K562 (cell line): ENCODE measurements around the gene NEMP2. TPM values are rescaled to one million over a fixed set of nuclear protein-coding genes. Genes with fewer than 3 reads are reported as not detected.

ENCODE experiments used
- ATAC-seq: fragments of 200-7000 bp; cut with Tn5 transposase; 3 replicates; pipeline ENCODE4 v1.9.1; 2020; ENCODE audit warnings: moderate library complexity
- BruUV-seq: library from RNA; stranded (reverse); fragments of 400-500 nt; replicated peaks from 2 replicates; lab custom pipeline; 2021; lab: Mats Ljungman, UMichigan
- CTCF ChIA-PET: fragments of 300-600 bp; formaldehyde crosslinking; extraction: SDS; loops from one replicate; lab custom pipeline; 2021; ENCODE audit warnings: low intra/inter-chr PET ratio; lab: Yijun Ruan, JAX
- POLR2A ChIA-PET: fragments of 300-600, 350-650 bp; sonication (Branson Sonifier 250); formaldehyde crosslinking; extraction: SDS; loops from one replicate; lab custom pipeline; 2021; ENCODE audit warnings: antibody characterized with exemption, inconsistent platforms; lab: Yijun Ruan, JAX
- DNase-seq, 4 experiments: peaks; one replicate each; pipeline versions ENCODE4 v3.0.0 to v3.0.0-alpha.2; 2011 to 2018; ENCODE audit warnings: low spot score in 3 of 4, mixed read lengths in 3 of 4; ENCODE audit errors: extremely low read depth in 1 of 4
- FAIRE-seq: peaks from 2 replicates; lab custom pipeline; 2011; peaks lifted over from hg19 to GRCh38; lab: Jason Lieb, UNC
- H2AFZ ChIP-seq: 2 replicates; pipeline ENCODE4 v1.6.0; 2011; ENCODE audit warnings: low read depth, low read length, control low read depth, inconsistent platforms
- H3K27ac ChIP-seq: fragments of 200-600 bp; 3 replicates; pipeline ENCODE4 v1.8.0; 2011; ENCODE audit warnings: low read depth, mild to moderate bottlenecking, control low read depth, inconsistent platforms, low read length, moderate library complexity, mixed read lengths; ENCODE audit errors: extremely low read depth
- H3K27me3 ChIP-seq, 2 experiments: fragments of 300-600 bp in 1 of 2; 2 replicates in 1 of 2; 3 replicates in 1 of 2; pipeline versions ENCODE4 v1.6.0 to v1.8.0; 2011; ENCODE audit warnings: inconsistent platforms in 2 of 2, low read length in 2 of 2, mild to moderate bottlenecking in 1 of 2, mixed read lengths in 1 of 2, moderate library complexity in 1 of 2; ENCODE audit not compliant: control insufficient read depth in 2 of 2, insufficient read depth in 2 of 2
- H3K36me3 ChIP-seq: fragments of 300-600 bp; 3 replicates; pipeline ENCODE4 v1.8.0; 2011; ENCODE audit warnings: mild to moderate bottlenecking, low read length, inconsistent platforms; ENCODE audit not compliant: control insufficient read depth, insufficient read depth
- H3K4me1 ChIP-seq, 2 experiments: fragments of 200-600 bp in 1 of 2; replicated peaks in 1 of 2; 2 replicates in 1 of 2; 3 replicates in 1 of 2; pipeline versions ENCODE4 v1.5.1 to v1.8.0; 2011; ENCODE audit warnings: inconsistent platforms in 2 of 2, low read length in 2 of 2, mild to moderate bottlenecking in 1 of 2, mixed read lengths in 1 of 2, moderate library complexity in 1 of 2; ENCODE audit not compliant: control insufficient read depth in 2 of 2, insufficient read depth in 2 of 2
- H3K4me2 ChIP-seq: 2 replicates; pipeline ENCODE4 v1.6.1; 2011; ENCODE audit warnings: low read length, control low read depth, inconsistent platforms, mixed read lengths; ENCODE audit not compliant: insufficient read depth
- H3K4me3 ChIP-seq: fragments of 200-600 bp; sonication (generic), shearing (Covaris generic); 2 replicates; pipeline ENCODE4 v1.5.1; 2016; ENCODE audit warnings: control low read depth, inconsistent platforms
- H3K79me2 ChIP-seq: fragments of 200-600 bp; 3 replicates; pipeline ENCODE4 v1.8.0; 2011; ENCODE audit warnings: low read length, inconsistent platforms; ENCODE audit not compliant: control insufficient read depth, insufficient read depth
- H3K9ac ChIP-seq, 2 experiments: 2 replicates each; pipeline versions ENCODE4 v1.6.0 to v1.6.1; 2011; ENCODE audit warnings: low read depth in 2 of 2, low read length in 2 of 2, control low read depth in 1 of 2, inconsistent platforms in 1 of 2, mild to moderate bottlenecking in 1 of 2, mixed read lengths in 1 of 2; ENCODE audit not compliant: insufficient read depth in 1 of 2
- H3K9me1 ChIP-seq: one replicate; pipeline ENCODE4 v1.6.0; 2011; ENCODE audit warnings: inconsistent platforms, mild to moderate bottlenecking, low read length, moderate library complexity; ENCODE audit not compliant: control insufficient read depth, insufficient read depth
- H3K9me3 ChIP-seq: replicated peaks from 2 replicates; pipeline ENCODE4 v1.5.1; 2011; ENCODE audit warnings: low read depth, low read length, inconsistent platforms; ENCODE audit not compliant: control insufficient read depth, insufficient read depth
- H4K20me1 ChIP-seq: replicated peaks from 2 replicates; pipeline ENCODE4 v1.6.1; 2011; ENCODE audit warnings: low read length, inconsistent platforms, mixed read lengths; ENCODE audit not compliant: control insufficient read depth, insufficient read depth
- ATF4 ChIP-seq: fragments of 450-650 bp; formaldehyde crosslinking; IDR thresholded peaks from 2 replicates; pipeline ENCODE4 v1.4.0; 2022; ENCODE audit warnings: mild to moderate bottlenecking, moderate library complexity
- CBFA2T3 ChIP-seq: fragments of 450-650 bp; IDR thresholded peaks from 2 replicates; pipeline ENCODE4 v1.6.1; 2017
- ERF ChIP-seq: fragments of 450-650 bp; formaldehyde crosslinking; IDR thresholded peaks from 2 replicates; pipeline ENCODE4 v1.4.0; 2020; ENCODE audit warnings: mild to moderate bottlenecking, mixed read lengths
- FOXA1 ChIP-seq: fragments of 450-650 bp; IDR thresholded peaks from 2 replicates; pipeline ENCODE4 v1.6.1; 2016; ENCODE audit warnings: mild to moderate bottlenecking, borderline replicate concordance
- ILF3 ChIP-seq: fragments of 450-650 bp; IDR thresholded peaks from 2 replicates; pipeline ENCODE4 v1.6.1; 2018; ENCODE audit warnings: antibody characterized with exemption, mild to moderate bottlenecking, moderate library complexity, borderline replicate concordance
- KHSRP ChIP-seq: fragments of 450-650 bp; IDR thresholded peaks from 2 replicates; pipeline ENCODE4 v1.6.1; 2017
- MEF2A ChIP-seq: IDR thresholded peaks from 2 replicates; pipeline ENCODE4 v1.6.1; 2011; ENCODE audit warnings: low read depth, mild to moderate bottlenecking, low read length, moderate library complexity; ENCODE audit not compliant: control insufficient read depth
- PHB ChIP-seq: fragments of 250-450 bp; sonication (Bioruptor Pico); IDR thresholded peaks from 2 replicates; pipeline ENCODE4 v1.5.0; 2021
- POLR2AphosphoS2 ChIP-seq: IDR thresholded peaks from 2 replicates; pipeline ENCODE4 v1.6.1; 2012; ENCODE audit warnings: low read length, improper control_type of control experiment
- RBM34 ChIP-seq: fragments of 200-400 bp; formaldehyde crosslinking; IDR thresholded peaks from 2 replicates; pipeline ENCODE4 v1.6.1; 2018; ENCODE audit warnings: low read length, borderline replicate concordance; ENCODE audit not compliant: insufficient read depth
- SRSF3 ChIP-seq: fragments of 200-400 bp; formaldehyde crosslinking; IDR thresholded peaks from 2 replicates; pipeline ENCODE4 v1.6.1; 2016; ENCODE audit warnings: mild to moderate bottlenecking, low read length, moderate library complexity; ENCODE audit not compliant: insufficient read depth
- THRB ChIP-seq: fragments of 450-650 bp; formaldehyde crosslinking; conservative IDR thresholded peaks from 2 replicates; pipeline ENCODE4 v1.4.0; 2022; ENCODE audit warnings: mild to moderate bottlenecking, missing genetic modification characterization
- USF2 ChIP-seq: sonication (generic); formaldehyde crosslinking; IDR thresholded peaks from 2 replicates; pipeline ENCODE4 v1.5.0; 2020; ENCODE audit warnings: missing genetic modification reagents
- ZNF184 ChIP-seq: sonication (generic); formaldehyde crosslinking; IDR thresholded peaks from 2 replicates; pipeline ENCODE4 v1.5.0; 2020; ENCODE audit warnings: missing genetic modification reagents
- WGBS: fragments of 100-300 bp; shearing (Covaris generic); methylation state at CpG from one replicate; pipeline ENCODE4 v1.1.6; 2016; ENCODE audit warnings: low coverage, mixed read lengths; ENCODE audit not compliant: insufficient coverage; ENCODE audit errors: missing lambda C conversion rate; 5-methylcytosine and 5-hydroxymethylcytosine counted together
- in situ Hi-C: fragments of 300-500 bp; cut with MboI; formaldehyde crosslinking; loops from 4 replicates; pipeline ENCODE4 v1.15.0; 2018; ENCODE audit warnings: inconsistent platforms, mixed read lengths
- intact Hi-C: fragments of 100-400 bp; cut with micrococcal nuclease; formaldehyde crosslinking; loops from 2 replicates; pipeline ENCODE4 v1.14.2; 2022
- polyA plus RNA-seq, 8 experiments: library from polyadenylated mRNA; depleted of rRNA in 4 of 8; stranded (reverse) in 5 of 8; unstranded in 3 of 8; fragments of >200 nt; fragmentation: Nextera tagmentation in 2 of 8; fragmentation: Illumina TruSeq in 1 of 8; extraction: Ambion mirVana in 2 of 8; extraction: Trizol in 1 of 8; gene quantifications; 2 replicates each; pipeline versions ENCODE4 v1.2.1 to v1.2.3, GENCODE V29; 2011 to 2014; ENCODE audit warnings: inconsistent platforms in 1 of 8, missing spikeins in 1 of 8
- total RNA-seq, 7 experiments: library from RNA; depleted of rRNA in 6 of 7; stranded (reverse); fragments of >200 nt in 6 of 7; fragmentation: Illumina TruSeq in 2 of 7; extraction: Trizol in 2 of 7; gene quantifications; 2 replicates each; pipeline versions ENCODE4 v1.2.1 to v1.2.3, GENCODE V29; 2011 to 2021; ENCODE audit warnings: low replicate concordance in 1 of 7

Gene NEMP2
- total and polyA plus RNA-seq, 9 of the 15 experiments (the other 6 are each of a cell fraction or from before 2014, with no cell fraction given): 0.32 to 3.0 (median 1.7) TPM

- FAIRE-seq: no peak
- Histone ChIP-seq H3K9me1 (no peaks in the 10 kb centered on the region), H2AFZ (no peak overlapping the region), H3K9me3 (no peaks in the 10 kb centered on the region), H4K20me1 (no peaks in the 10 kb centered on the region), H3K36me3 (no peaks in the 10 kb centered on the region; the same call in 2 of the 3 replicates), H3K4me2 (no peak overlapping the region), H3K27ac (no peak overlapping the region), H3K4me3 (no peak overlapping the region), H3K9ac (no peak overlapping the region), H3K79me2 (no peaks in the 10 kb centered on the region), H3K4me1 (no peaks in the 10 kb centered on the region; a peak in 2 of 5 replicates), H3K27me3 (no peaks in the 10 kb centered on the region)
- POLR2A ChIA-PET: interaction anchor here (1.2 kb wide), 1 partner anchor 28 kb away, joined by 3 read pairs; no protein-coding TSS in a partner anchor
- ATAC-seq: no peak
- no peak for DNase-seq
- no TSS peak for BruUV-seq
- TF ChIP-seq FOXA1 (no peak), POLR2AphosphoS2 (no peak), RBM34 (no peak), USF2 (CRISPR knock-in tag) (no peak), KHSRP (no peak), ZNF184 (CRISPR knock-in tag) (no peak), SRSF3 (no peak), THRB (CRISPR knock-in tag) (no peak), ILF3 (no peak), PHB (no peak), ATF4 (no peak), CBFA2T3 (no peak), ERF (CRISPR knock-in tag) (no peak), MEF2A (no peak)
- WGBS: 89% methylated on average over 1 of the region's 1 CpG
- intact Hi-C loops: loop anchor here (5.0 kb wide), 1 partner anchor 418 kb away; no protein-coding TSS in a partner anchor
- in situ Hi-C loops: loop anchor here (10.0 kb wide), 1 partner anchor 421 kb away; no protein-coding TSS in a partner anchor
- CTCF ChIA-PET: no interaction called here
Measured at GRCh38 chr2:190505696-190506095, 28.8 kb downstream of the NEMP2 start.
